Measurements from ENCODE around the gene CCHCR1.

CCHCR1 gene

DNA sequence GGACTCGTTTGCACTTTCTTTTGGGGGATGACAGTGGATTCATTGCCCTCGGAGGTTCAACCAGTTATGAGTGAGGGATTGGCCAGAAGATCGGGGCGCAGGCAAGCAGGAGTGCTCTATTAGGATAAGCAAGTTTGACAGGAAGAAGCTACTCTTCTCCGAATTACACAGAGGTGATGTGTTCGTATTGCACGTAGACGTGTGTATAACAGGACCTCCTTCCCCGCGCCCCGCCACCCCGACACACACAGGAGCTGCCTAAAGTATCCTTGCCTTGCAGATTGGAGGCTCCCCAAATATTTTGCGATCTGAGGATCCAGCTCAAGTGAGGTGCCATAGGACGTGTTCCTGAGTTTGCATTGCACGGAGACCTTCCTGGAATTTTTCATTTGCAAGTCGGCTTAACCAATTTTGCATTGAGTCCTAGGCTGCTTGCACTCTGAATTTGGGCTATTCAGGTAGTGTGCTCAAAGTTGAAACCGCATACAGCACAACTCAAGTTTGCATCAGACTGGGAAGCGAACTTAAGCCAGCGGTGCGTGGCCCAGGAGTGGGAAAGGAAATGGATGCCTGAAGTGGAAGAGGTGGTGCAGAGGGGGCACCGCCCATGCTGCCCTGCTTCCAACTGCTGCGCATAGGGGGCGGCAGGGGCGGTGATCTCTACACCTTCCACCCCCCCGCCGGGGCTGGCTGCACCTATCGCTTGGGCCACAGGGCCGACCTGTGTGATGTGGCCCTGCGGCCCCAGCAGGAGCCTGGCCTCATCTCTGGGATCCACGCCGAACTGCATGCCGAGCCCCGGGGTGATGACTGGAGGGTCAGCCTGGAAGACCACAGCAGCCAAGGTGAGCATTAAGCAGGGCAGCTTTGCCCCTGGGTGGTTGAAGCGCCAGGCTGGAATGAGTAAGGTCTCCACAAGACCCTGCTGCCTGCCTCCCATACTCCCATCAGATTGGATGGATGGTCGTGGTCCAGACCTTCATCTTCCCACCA lies 1.6 kb upstream of the CCHCR1 start:
- DNase-seq: no peak

DNA sequence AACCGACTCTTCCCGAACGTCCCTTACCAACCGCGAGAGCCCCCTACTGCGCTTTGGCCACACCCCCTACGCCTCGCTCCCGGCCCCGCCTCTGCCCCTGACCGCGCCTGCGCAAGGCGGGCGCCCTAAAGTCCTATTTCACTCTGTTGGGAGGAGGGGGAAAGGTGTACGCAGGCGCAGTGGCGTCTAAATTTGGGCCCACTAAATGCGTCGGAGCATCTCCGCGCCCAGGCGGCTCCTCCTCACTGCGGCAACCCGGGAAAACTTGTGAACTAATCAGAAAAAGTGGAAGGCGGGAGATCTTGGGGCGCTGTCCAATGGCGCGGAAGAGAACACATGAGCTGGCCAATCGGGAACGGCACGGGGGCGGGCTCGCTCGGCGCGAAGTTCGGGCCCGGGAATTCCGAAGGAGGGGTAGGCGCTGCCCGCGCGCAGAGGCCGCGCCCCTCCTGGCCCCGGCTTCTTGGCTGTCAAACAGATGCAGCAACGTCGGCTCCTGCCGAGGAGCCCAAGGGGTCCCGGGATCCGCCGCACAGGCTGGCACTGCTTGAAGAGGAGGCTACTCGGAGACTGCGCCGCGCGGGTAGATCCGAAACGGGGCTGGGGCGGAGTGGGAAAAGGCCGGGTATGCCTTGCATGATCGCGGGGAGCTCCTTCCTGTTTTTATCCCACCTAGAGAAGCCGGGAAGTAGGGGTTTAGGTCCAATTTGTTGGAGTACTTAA lies 699 bp upstream of the CCHCR1 start, which contains the start of gene TCF19:
Gene TCF19 (plus strand): TSS at position 450 of the 723 bp plus-strand sequence. CDS start 881 bp downstream, outside the sequence.
- peak; percentile 65 for DNase-seq

DNA sequence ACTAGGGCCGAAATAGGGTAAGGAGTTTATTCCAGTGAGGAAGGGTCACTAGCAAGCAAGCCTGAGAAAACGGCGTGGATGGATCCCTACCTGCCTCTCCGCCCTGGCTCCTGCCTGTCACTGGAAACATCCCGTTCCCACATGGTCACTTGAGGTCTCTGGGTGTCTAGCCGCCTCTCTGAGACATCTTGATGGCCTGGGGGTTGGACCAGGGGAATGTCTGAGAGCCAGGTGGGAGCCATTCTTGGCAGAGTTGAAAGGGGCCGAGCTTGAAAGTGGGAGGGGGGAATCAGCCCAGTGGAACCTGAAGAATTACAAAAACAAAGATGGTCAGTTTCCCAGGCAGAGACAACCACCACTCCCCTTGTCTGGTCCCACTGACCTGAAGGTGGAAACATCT lies 961 bp downstream of the CCHCR1 start:
- no peak for DNase-seq

GRCh38 chr6:31154436-31154835 lies 3.2 kb downstream of the CCHCR1 start:
- DNase-seq: no peak

- DNase-seq: no peak
These were observed 4.8 kb downstream of the CCHCR1 start for GRCh38 chr6:31152781-31153180.

GRCh38 chr6:31149827-31150447 lies 7.7 kb downstream of the CCHCR1 start:
- DNase-seq: no peak

GRCh38 chr6:31145386-31145785 lies 12.2 kb downstream of the CCHCR1 start:
- no peak for DNase-seq

GRCh38 chr6:31144970-31145340 lies 12.6 kb downstream of the CCHCR1 start:
- DNase-seq: no peak

GRCh38 chr6:31144296-31144969 lies 13.2 kb downstream of the CCHCR1 start:
- no peak for DNase-seq

GRCh38 chr6:31143148-31143547 lies 14.5 kb downstream of the CCHCR1 start:
- DNase-seq: no peak

DNA sequence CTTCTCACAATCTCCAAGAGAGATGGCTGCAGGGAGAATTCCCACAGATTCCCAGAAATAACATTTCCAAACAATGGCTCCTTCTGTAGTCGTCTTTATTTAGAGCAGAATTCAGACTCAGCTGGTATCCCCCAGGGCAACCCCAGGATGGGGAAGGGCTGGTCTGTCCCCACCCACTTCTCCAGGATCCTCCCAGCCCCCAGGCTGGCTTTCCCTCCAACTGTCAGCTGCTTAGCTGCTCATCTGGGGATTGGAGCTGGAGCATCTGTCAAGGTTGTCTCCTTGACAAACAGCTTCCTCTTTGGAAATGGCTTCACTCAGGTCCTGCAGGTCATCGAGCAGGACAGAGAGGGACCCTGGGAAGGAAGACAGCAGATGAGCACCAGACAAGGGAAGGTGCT lies 15.2 kb downstream of the CCHCR1 start:
- no peak for DNase-seq

- no peak for DNase-seq
These were observed 17.0 kb downstream of the CCHCR1 start for GRCh38 chr6:31140643-31141042.

GRCh38 chr6:31139599-31139998 lies 18.0 kb downstream of the CCHCR1 start:
- no peak for DNase-seq

GRCh38 chr6:31138982-31139381 lies 18.6 kb downstream of the CCHCR1 start, which contains the start of gene PSORS1C2:
PSORS1C2 (minus strand) TSS chr6:31139066; CDS start chr6:31139026, 40 bp downstream.
- DNase-seq: no peak

DNA sequence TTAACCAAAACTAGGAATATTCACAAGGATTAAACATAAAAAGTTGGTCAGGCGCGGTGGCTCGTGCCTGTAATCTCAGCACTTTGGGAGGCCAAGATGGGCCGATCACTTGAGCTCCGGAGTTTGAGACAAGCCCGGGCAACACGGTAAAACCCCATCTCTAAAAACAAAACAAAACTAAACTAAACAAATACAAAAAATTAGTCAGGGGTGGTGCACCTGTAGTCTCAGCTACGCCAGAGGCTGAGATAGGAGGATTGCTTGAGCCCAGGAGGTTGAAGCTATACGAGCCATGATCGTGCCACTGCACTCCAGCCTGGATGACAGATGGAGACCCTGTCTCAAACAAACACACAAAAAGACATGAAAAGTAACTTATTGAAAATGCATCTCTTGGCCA lies 21.9 kb downstream of the CCHCR1 start:
- DNase-seq: no peak

- no peak for DNase-seq
These were observed 24.8 kb downstream of the CCHCR1 start for GRCh38 chr6:31132806-31133205.

DNA sequence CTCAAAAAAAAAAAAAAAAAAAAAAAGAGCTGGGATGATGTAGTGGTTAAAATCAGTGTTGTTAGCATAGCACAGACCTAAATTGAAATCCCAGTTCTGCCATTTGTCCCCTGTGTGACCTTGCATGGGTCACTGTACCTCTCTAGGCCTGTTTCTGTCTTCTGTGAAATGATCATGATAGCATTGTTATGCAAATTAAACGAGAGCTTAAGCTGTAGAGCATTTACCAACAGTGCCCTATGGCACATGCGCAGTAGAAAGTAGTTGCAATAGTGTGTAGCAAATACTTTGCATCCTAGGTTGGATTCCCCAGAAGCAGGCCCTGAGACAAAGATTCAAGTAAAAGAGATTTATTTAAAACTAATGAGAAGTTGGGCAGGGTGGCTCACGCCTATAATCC lies 26.0 kb downstream of the CCHCR1 start:
- DNase-seq: no peak

DNA sequence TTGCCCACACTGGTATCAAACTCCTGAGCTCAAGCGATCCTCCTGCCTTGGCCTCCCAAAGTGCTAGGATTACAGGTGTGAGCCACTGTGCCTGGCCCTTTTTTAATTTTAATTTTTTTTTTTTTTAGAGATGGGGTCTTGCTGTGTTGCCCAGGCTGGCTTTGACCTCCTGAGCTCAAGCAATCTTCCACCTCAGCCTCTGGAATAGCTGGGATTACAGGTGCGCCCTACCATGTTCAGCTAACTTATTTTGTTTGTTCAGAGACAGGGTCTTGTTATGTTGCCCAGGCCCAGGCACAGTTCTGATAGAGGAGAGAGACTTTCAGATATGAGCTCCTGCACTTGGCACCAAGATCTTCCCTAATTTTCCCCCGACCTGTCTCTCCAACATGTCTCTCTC lies 26.9 kb downstream of the CCHCR1 start:
- no peak for DNase-seq

- DNase-seq: no peak
These were observed 28.5 kb downstream of the CCHCR1 start for GRCh38 chr6:31129130-31129529.

DNA sequence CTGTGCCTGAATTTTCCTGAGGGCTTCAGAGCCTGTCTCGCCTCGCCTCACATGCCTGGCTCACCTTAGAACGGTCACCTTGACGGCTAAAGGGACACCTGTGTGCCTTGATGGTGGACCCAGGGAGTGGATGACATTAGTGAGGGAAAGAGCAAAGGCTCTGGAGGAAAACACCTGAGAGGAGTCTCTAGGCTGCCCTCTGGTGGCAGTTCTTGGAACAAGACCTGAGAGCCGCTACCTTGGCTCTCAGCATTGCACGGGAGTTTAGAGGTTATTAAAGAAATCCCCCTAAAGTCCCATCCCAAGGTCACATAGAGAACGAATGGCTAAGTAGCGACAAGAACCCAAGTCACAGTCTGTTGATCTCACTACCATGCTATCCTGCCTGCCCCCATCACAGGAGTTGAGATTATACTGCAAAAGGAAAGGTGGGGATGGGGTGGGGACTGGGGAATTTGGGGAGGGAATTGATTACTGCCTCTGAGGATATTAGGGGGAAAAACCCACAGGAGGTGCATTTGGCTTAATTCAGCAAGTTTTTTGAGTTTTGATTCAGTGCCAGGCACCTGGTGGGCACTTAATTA lies 29.4 kb downstream of the CCHCR1 start:
- no peak for DNase-seq

GRCh38 chr6:31126396-31127175 lies 31.0 kb downstream of the CCHCR1 start:
- no peak for DNase-seq

All from cortex of kidney (tissue), 1 donor.